Natural killer cell treated with Interleukin-12 subunit alpha and Interleukin-12 subunit beta and Interleukin-15 and Interleukin-18, amount 100 ng/mL, for 72 hours (primary cell): ENCODE data around the gene GRM3. TPM values are rescaled to one million over a fixed set of nuclear protein-coding genes. Genes with fewer than 3 reads are reported as not detected.
"Not testable (repeated sequence)": the region's sequence is repeated elsewhere in the genome, so short reads cannot be mapped to it uniquely, and the experiment has no call there.

ENCODE experiments used
- ATAC-seq, 2 donors: fragments of 150-1000 bp; cut with Tn5 transposase in 1 of 2; sonication (Bioruptor Pico), chemical (Tn5 transposase) in 1 of 2; 2 replicates each; pipeline ENCODE4 v1.10.0; 2021
- DNase-seq: peaks from one replicate; pipeline ENCODE4 v3.0.0; 2022; ENCODE audit warnings: low spot score
- H3K27ac Mint-ChIP-seq, 2 donors: 1 replicate in 1 of 2; 2 replicates in 1 of 2; pipeline ENCODE4 v1.8.0; 2022; ENCODE audit warnings: mixed read lengths in 2 of 2, mild to moderate bottlenecking in 1 of 2, moderate library complexity in 1 of 2
- H3K27me3 Mint-ChIP-seq, 2 donors: 1 replicate in 1 of 2; 2 replicates in 1 of 2; pipeline ENCODE4 v1.8.0; 2022; ENCODE audit warnings: mixed read lengths in 2 of 2
- H3K36me3 Mint-ChIP-seq: one replicate; pipeline ENCODE4 v1.8.0; 2022; ENCODE audit warnings: mixed read lengths
- H3K4me1 Mint-ChIP-seq, 2 donors: 1 replicate in 1 of 2; 2 replicates in 1 of 2; pipeline ENCODE4 v1.8.0; 2022; ENCODE audit warnings: low read depth in 2 of 2, mixed read lengths in 2 of 2, mild to moderate bottlenecking in 1 of 2
- H3K4me3 Mint-ChIP-seq: one replicate; pipeline ENCODE4 v1.8.0; 2022; ENCODE audit warnings: mixed read lengths
- H3K9me3 Mint-ChIP-seq: 2 replicates; pipeline ENCODE4 v1.8.0; 2022; ENCODE audit warnings: mixed read lengths
- total RNA-seq, 2 donors: library from RNA; stranded (reverse); gene quantifications; one replicate each; pipeline ENCODE4 v1.2.3, GENCODE V29; 2022

Gene GRM3
- not detected for total RNA-seq

GRCh38 chr7:86643561-86644281 is at the start of gene GRM3:
Gene GRM3 (plus strand): TSS chr7:86643909. CDS start chr7:86765146, 121,237 bp downstream.
- no peak for ATAC-seq

GRCh38 chr7:86598311-86598710 is 45.4 kb upstream of the GRM3 start:
- Mint-ChIP-seq H3K4me3 (no peak overlapping the region), H3K4me1 (no peaks in the 10 kb centered on the region), H3K36me3 (no peaks in the 10 kb centered on the region), H3K9me3 (peaks cover 19% of the 10 kb centered on the region), H3K27ac (no peak overlapping the region), H3K27me3 (no peaks in the 10 kb centered on the region)
- DNase-seq = no peak
- no peak for ATAC-seq

More at GRCh38 chr7:86643561-86644281, at the start of gene GRM3:
- Mint-ChIP-seq H3K27ac (no peak within 1 kb of the TSS), H3K36me3 (no peaks in the 10 kb centered on the region), H3K27me3 (peaks cover 0 to 3% of the 10 kb centered on the region in 2 donors), H3K9me3 (no peaks in the 10 kb centered on the region), H3K4me1 (no peaks in the 10 kb centered on the region), H3K4me3 (no peak within 1 kb of the TSS)
- DNase-seq = no peak

- no peaks in the 10 kb centered on the region for H3K36me3 Mint-ChIP-seq
- H3K27ac Mint-ChIP-seq = no peak overlapping the region
- H3K9me3 Mint-ChIP-seq = peaks cover 19% of the 10 kb centered on the region
- H3K4me3 Mint-ChIP-seq = no peak overlapping the region
- DNase-seq (no peak), ATAC-seq (no peak)
- no peaks in the 10 kb centered on the region for H3K4me1 Mint-ChIP-seq
- H3K27me3 Mint-ChIP-seq = no peaks in the 10 kb centered on the region
These were observed 45.0 kb upstream of the GRM3 start for GRCh38 chr7:86598721-86599120.

- DNase-seq = no peak
- no peaks in the 10 kb centered on the region for H3K27me3 Mint-ChIP-seq
- no peaks in the 10 kb centered on the region for H3K4me1 Mint-ChIP-seq
- H3K4me3 Mint-ChIP-seq = no peak overlapping the region
- H3K27ac Mint-ChIP-seq = no peak overlapping the region
- peaks cover 22% of the 10 kb centered on the region for H3K9me3 Mint-ChIP-seq
- no peaks in the 10 kb centered on the region for H3K36me3 Mint-ChIP-seq
- peak in 1 of 2 donors; percentile 27 for ATAC-seq
These were observed 43.0 kb upstream of the GRM3 start for GRCh38 chr7:86600506-86601290.

GRCh38 chr7:86615711-86616110 is 28.0 kb upstream of the GRM3 start:
- not testable (repeated sequence) for ATAC-seq, H3K27me3 Mint-ChIP-seq, H3K4me3 Mint-ChIP-seq

GRCh38 chr7:86644282-86645224 is 844 bp downstream of the GRM3 start:
- Mint-ChIP-seq H3K4me3 (no peak overlapping the region), H3K27ac (no peak overlapping the region), H3K36me3 (no peaks in the 10 kb centered on the region), H3K9me3 (no peaks in the 10 kb centered on the region), H3K27me3 (peaks cover 0 to 3% of the 10 kb centered on the region in 2 donors), H3K4me1 (no peaks in the 10 kb centered on the region)
- ATAC-seq = no peak
- DNase-seq = no peak

More at GRCh38 chr7:86615711-86616110, 28.0 kb upstream of the GRM3 start:
- not testable (repeated sequence) for H3K4me1 Mint-ChIP-seq, DNase-seq, H3K27ac Mint-ChIP-seq, H3K36me3 Mint-ChIP-seq
- peaks cover 26% of the 10 kb centered on the region for H3K9me3 Mint-ChIP-seq

- Mint-ChIP-seq H3K9me3 (no peaks in the 10 kb centered on the region), H3K4me3 (no peak overlapping the region), H3K27ac (no peak overlapping the region), H3K4me1 (no peaks in the 10 kb centered on the region), H3K27me3 (peaks cover 0 to 3% of the 10 kb centered on the region in 2 donors), H3K36me3 (no peaks in the 10 kb centered on the region)
- ATAC-seq (no peak), DNase-seq (no peak)
These were observed 1.5 kb downstream of the GRM3 start for GRCh38 chr7:86645225-86645608.

GRCh38 chr7:86645676-86646276 is 2.1 kb downstream of the GRM3 start:
- H3K27me3 Mint-ChIP-seq = peaks cover 0 to 3% of the 10 kb centered on the region in 2 donors
- no peaks in the 10 kb centered on the region for H3K36me3 Mint-ChIP-seq
- ATAC-seq = no peak
- no peaks in the 10 kb centered on the region for H3K9me3 Mint-ChIP-seq
- DNase-seq = no peak
- H3K4me1 Mint-ChIP-seq = no peaks in the 10 kb centered on the region
- no peak overlapping the region for H3K27ac Mint-ChIP-seq
- no peak overlapping the region for H3K4me3 Mint-ChIP-seq

- H3K27me3 Mint-ChIP-seq = peaks cover 0 to 3% of the 10 kb centered on the region in 2 donors
- no peak for DNase-seq
- H3K4me1 Mint-ChIP-seq = no peaks in the 10 kb centered on the region
- H3K36me3 Mint-ChIP-seq = no peaks in the 10 kb centered on the region
- H3K27ac Mint-ChIP-seq = no peak overlapping the region
- no peak overlapping the region for H3K4me3 Mint-ChIP-seq
- no peak for ATAC-seq
- H3K9me3 Mint-ChIP-seq = no peaks in the 10 kb centered on the region
These were observed 3.8 kb downstream of the GRM3 start for GRCh38 chr7:86647385-86648094.

GRCh38 chr7:86648169-86648568 is 4.5 kb downstream of the GRM3 start:
- Mint-ChIP-seq H3K4me3 (no peak overlapping the region), H3K4me1 (no peaks in the 10 kb centered on the region), H3K27me3 (peaks cover 0 to 3% of the 10 kb centered on the region in 2 donors), H3K9me3 (no peaks in the 10 kb centered on the region), H3K36me3 (no peaks in the 10 kb centered on the region), H3K27ac (no peak overlapping the region)
- no peak for DNase-seq
- no peak for ATAC-seq

GRCh38 chr7:86653919-86654659 is 10.4 kb downstream of the GRM3 start:
- H3K36me3 Mint-ChIP-seq = no peaks in the 10 kb centered on the region
- peaks cover 12% of the 10 kb centered on the region for H3K9me3 Mint-ChIP-seq
- no peaks in the 10 kb centered on the region for H3K4me1 Mint-ChIP-seq
- ATAC-seq (no peak), DNase-seq (no peak)
- no peak overlapping the region for H3K4me3 Mint-ChIP-seq
- H3K27ac Mint-ChIP-seq = no peak overlapping the region
- H3K27me3 Mint-ChIP-seq = no peaks in the 10 kb centered on the region

GRCh38 chr7:86657948-86658347 is 14.2 kb downstream of the GRM3 start:
- Mint-ChIP-seq H3K36me3 (no peaks in the 10 kb centered on the region), H3K27me3 (no peaks in the 10 kb centered on the region), H3K9me3 (peaks cover 12% of the 10 kb centered on the region), H3K4me3 (no peak overlapping the region), H3K4me1 (no peaks in the 10 kb centered on the region), H3K27ac (no peak overlapping the region)
- ATAC-seq (no peak), DNase-seq (no peak)
